Right ventricle myocardium superior (tissue), 1 donor: ENCODE data around the gene PPP2R2C. TPM values are rescaled to one million over a fixed set of nuclear protein-coding genes. Genes with fewer than 3 reads are reported as not detected.

Experiments
- ATAC-seq: fragments of 200-7000 bp; cut with Tn5 transposase; one replicate; pipeline ENCODE4 v1.9.1; 2020; ENCODE audit warnings: mild to moderate bottlenecking; ENCODE audit not compliant: poor library complexity
- DNase-seq: peaks from one replicate; pipeline ENCODE4 v3.0.0-alpha.2; 2020
- intact Hi-C: fragments of 100-400 bp; cut with DNase I; formaldehyde crosslinking; loops from one replicate; pipeline ENCODE4 v1.11.2; 2022
- total RNA-seq: library from RNA; stranded (reverse); fragmentation: NEBNext Ultra II Directional; extraction: Animal tissue kit (Norgen Biotek cat#: 25700); gene quantifications from one replicate; pipeline ENCODE4 v1.2.1, GENCODE V29; 2021
- donor health status: DM: no; HTN: yes; CAD: no; lungs with severe emphysema.

Gene PPP2R2C
- total RNA-seq, 1 donor from 2014 or later = 8.1 TPM

DNA sequence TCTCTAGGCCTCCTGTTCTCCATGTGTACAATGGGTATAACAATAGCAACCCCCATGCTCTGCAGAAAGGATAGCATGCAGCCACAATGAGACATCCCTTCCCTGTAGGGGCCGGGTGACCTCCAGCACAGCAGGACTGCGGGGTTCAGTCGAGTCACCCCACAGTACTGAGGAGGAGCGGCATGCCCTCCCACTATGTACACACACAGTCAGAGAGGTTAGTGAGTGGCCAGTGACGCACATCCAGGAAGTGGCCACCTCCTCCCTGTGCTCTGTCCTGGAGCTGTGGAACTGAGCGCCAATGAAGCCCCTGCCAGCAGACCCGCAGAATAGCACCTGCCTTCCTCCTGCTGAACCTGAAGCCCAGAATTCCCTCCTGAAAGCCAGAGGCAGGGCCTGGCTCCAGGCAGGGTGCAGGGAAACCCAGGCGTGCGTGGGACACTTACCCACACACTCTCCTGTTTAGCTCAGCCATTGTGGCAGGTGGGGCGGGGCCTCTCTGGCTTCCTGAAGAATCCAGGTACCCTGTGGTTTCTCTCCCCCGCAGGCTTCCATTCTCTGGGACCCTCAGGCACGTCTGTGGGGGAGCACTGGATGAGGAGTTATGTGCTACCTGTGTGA lies 152.8 kb downstream of the PPP2R2C start:
- DNase-seq = no peak
- intact Hi-C loops = no loop called here
- ATAC-seq = no peak

DNA sequence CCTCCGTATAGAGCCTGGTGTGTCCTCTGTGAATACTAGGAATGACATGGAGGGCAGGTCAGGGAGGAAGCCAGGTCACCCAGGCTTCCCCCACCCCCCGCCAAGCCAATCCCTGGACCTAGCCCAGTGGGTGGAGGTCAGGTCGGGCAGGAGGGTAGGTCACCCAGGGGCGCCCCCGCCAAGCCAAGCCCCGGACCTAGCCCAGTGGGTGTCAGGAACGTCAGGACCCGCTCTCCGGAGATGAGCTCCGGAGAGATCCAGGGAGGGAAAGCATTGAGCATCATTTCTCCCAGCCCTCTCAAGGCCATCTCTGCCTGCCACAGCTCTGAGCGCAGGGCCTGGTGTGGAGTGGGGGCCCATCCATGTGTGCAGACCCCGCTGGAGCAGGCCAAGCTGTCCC lies 154.2 kb downstream of the PPP2R2C start:
- ATAC-seq (no peak), DNase-seq (no peak)
- intact Hi-C loops = no loop called here

DNA sequence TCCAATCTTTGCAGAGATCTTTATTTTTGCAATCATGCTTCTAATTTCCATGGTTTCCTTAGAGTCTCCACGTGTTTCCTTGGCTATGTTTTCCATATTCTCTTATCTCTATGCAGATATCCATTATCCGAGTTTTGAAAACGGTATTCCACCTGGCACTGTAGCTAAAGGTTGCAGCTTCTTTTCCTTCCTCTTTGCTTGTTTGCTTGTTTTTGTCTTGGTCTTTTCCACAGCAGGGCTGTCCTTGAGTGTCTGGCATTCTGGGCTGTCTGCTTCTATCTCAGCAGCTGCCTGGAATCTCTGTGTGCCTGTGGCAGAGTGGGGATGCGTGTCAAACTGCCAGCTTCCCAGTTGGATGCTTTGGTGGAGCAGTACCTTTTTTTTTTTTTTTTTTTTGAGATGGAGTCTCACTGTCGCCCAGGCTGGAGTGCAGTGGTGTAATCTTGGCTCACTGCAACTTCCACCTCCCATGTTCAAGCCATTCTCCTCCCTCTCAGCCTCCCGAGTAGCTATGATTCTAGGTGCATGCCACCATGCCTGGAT lies 155.9 kb downstream of the PPP2R2C start:
- ATAC-seq (no peak), DNase-seq (no peak)
- intact Hi-C loops = no loop called here

DNA sequence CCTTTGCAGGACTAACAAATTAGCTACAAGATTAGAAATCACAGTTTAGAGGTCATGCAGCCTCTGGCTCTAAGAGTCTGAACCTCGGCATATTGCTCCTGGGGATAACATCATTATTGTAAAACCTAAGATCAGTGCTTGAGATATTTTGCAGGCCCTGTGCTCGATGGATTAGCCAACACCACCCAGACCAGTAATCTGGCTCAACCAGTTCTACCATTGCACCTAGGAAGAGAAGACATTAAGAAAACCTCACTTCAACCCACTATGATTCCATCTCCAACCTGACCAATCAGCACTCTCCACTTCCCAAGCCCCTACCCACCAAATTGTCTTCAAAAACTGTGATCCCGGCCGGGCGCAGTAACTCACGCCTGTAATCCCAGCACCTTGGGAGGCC lies 159.2 kb downstream of the PPP2R2C start:
- ATAC-seq (no peak), DNase-seq (no peak)
- intact Hi-C loops = no loop called here

DNA sequence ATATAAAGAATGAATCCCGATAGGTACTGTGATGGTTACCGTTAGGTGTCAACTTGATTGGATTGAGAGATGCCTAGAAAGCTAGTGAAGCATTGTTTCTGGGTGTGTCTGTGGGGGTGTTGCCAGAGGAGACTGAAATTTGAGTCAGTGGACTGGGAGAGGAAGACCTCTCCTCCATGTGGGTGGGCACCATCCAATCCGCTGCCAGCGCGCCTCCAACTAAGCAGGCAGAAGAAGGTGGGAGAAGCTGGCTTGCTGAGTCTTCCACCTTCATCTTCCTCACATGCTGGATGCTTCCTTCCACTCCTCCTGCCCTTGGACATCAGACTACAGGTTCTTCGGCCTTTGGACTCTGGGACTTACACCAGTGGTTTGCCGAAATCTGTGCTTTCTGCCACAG lies 162.6 kb downstream of the PPP2R2C start:
- ATAC-seq (no peak), DNase-seq (no peak)
- intact Hi-C loops = no loop called here

DNA sequence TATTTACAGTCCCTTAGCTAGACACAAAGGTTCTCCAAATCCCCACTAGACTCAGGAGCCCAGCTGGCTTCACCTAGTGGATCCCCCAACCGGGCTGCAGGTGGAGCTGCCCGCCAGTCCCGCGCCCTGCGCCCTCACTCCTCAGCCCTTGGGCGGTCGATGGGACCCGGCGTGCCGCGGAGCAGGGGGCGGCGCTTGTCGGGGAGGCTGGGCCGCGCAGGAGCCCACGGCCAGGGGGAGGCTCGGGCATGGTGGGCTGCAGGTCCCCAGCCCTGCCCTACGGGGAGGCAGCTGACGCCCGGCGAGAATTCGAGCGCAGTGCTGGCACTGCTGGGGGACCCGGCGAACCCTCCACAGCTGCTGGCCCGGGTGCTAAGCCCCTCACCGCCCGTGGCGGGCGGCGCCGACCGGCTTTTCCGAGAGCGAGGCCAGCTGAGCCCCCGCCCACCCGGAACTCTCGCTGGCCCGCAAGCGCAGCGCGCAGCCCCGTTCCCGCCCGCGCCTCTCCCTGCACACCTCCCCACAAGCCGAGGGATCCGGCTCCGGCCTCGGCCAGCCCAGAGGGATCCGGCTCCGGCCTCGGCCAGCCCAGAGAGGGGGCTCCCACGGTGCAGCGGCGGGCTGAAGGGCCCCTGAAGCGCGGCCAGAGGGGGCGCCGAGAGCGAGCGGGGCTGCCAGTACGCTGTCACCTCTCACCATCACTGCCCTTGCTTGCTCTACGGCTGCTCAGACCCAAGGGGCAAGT lies 163.3 kb downstream of the PPP2R2C start:
- ATAC-seq (peak; percentile 85), DNase-seq (no peak)
- intact Hi-C loops = no loop called here

DNA sequence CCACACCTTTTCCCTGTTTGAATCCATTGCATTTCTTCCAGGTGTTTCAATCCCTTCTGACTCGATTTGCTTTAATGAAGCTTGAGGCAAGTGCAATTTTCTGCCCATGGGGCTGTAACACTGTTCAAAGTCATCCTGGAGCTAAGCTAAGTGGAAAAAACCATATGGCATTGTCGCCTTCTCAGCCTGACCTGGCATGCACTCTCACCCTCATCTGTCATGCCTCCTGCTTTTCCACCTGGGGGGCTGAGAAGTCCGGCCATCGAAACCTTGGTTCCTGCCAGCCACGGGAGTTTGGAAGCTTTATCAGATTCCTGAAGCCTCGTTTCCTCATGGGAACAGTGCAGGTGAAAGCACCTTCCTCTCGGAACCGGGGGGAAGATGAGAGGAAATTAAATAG lies 164.5 kb downstream of the PPP2R2C start:
- DNase-seq (no peak), ATAC-seq (no peak)
- intact Hi-C loops = no loop called here

DNA sequence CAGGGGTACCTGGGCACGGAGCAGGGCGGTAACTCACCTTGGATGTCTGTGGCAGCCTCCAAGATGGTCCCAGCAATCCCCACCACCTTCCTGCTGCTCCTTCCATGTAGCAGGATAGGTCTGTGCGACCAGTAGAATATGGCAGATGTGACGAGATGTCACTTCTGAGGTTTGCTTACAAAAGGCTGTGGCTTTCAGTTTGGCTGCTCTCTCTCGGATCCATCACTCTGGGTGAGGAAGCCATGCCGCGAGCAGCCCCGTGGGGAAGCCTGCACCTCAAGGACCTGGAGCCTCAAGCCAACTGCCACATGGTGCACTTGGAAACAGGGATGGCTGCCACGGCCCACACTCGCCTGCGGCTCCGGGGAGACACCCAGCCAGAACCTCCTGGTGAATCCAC lies 165.2 kb downstream of the PPP2R2C start:
- no peak for DNase-seq
- no peak for ATAC-seq
- intact Hi-C loops = no loop called here

DNA sequence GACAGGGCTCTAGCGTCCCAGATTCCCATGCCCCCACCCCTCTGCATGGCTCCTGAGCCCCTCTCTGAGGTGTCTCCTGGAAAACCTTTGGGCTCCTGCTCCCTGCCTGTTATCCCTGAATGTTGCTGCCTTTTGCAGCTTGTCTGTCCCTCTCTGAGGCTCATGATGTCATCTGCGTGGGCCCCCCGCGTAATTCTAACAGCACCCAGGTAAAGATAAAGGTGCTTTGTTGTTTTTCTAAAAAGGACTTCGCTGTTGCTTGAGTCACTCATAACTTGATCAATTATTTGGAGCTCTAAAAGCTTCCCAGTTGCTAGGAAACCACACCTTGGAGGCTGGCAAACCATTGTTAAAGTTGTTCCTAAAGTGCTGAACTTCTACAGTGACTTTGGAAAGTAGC lies 166.1 kb downstream of the PPP2R2C start:
- ATAC-seq = no peak
- DNase-seq = no peak
- intact Hi-C loops = no loop called here

DNA sequence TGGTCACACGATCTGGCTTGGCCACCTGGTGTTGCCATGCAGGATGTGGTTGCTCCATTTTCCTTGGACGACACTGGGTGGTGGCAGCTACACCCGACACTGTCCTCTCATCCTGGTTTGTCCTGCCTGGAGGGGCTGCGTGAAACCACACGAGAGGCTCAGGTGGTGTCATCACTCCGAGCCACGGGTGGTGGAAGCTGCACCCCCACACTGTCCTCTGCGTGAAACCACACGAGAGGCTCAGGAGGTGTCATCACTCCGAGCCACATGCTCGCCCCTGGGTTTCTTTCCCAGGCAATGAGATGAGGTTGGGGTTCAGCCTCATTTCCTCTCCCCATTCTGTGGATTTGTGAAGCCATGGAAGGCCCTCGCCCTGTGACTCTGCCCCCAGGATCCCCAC lies 168.5 kb downstream of the PPP2R2C start:
- DNase-seq (no peak), ATAC-seq (no peak)

DNA sequence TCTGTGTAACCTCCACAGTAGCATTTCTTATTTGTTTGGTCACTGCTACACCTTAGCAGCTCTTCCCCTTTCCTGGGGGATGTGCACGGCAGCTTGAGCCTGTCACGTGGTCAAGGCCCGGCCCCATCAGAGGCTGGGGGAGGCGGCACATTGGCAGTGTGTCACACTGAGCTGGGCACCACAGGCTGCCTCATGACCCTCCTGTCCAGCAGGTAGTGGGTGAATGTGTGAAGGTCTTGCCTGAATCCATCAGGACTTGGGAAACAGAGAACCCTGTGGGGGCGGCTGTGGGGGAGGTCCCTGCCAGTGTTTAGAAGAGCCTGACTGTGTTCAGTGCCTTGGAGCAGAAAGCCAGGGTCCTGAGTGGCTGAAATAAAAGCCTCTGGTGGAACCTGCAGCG lies 169.5 kb downstream of the PPP2R2C start:
- ATAC-seq = no peak
- DNase-seq = no peak
- intact Hi-C loops = no loop called here

More for the DNA sequence above, 168.5 kb downstream of the PPP2R2C start:
- intact Hi-C loops = no loop called here

DNA sequence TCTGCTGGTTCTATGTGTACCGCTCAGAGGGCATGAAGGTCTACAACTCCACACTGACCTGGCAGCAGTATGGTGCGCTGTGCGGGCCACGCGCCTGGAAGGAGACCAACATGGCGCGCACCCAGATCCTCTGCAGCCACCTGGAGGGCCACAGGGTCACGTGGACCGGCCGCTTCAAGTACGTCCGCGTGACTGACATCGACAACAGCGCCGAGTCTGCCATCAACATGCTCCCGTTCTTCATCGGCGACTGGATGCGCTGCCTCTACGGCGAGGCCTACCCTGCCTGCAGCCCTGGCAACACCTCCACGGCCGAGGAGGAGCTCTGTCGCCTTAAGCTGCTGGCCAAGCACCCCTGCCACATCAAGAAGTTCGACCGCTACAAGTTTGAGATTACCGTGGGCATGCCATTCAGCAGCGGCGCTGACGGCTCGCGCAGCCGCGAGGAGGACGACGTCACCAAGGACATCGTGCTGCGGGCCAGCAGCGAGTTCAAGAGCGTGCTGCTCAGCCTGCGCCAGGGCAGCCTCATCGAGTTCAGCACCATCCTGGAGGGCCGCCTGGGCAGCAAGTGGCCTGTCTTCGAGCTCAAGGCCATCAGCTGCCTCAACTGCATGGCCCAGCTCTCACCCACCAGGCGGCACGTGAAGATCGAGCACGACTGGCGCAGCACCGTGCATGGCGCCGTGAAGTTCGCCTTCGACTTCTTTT lies 170.5 kb downstream of the PPP2R2C start:
- intact Hi-C loops = no loop called here
- DNase-seq (no peak), ATAC-seq (no peak)

DNA sequence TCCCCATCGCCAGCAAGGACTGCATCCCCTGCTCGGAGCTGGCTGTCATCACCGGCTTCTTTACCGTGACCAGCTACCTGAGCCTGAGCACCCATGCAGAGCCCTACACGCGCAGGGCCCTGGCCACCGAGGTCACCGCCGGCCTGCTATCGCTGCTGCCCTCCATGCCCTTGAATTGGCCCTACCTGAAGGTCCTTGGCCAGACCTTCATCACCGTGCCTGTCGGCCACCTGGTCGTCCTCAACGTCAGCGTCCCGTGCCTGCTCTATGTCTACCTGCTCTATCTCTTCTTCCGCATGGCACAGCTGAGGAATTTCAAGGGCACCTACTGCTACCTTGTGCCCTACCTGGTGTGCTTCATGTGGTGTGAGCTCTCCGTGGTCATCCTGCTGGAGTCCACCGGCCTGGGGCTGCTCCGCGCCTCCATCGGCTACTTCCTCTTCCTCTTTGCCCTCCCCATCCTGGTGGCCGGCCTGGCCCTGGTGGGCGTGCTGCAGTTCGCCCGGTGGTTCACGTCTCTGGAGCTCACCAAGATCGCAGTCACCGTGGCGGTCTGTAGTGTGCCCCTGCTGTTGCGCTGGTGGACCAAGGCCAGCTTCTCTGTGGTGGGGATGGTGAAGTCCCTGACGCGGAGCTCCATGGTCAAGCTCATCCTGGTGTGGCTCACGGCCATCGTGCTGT lies 171.2 kb downstream of the PPP2R2C start:
- ATAC-seq = no peak
- DNase-seq = no peak
- intact Hi-C loops = no loop called here

DNA sequence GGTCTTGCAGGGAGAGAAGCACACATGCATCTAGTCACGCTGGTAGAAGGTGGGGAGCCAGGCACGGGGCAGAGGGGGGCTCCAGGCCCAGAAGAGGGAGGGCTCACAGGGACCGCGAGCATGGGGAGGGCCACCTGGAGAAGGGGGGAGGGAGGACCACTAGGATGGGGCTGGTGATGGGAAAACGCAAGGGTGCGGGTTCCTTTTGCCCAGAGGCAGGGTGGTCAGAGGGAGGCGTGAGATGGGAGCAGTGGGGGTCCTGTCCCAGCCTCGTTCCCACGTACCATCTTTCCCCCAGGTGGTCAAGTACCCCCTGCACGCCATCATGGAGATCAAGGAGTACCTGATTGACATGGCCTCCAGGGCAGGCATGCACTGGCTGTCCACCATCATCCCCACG lies 172.1 kb downstream of the PPP2R2C start:
- intact Hi-C loops = no loop called here
- DNase-seq (no peak), ATAC-seq (no peak)

DNA sequence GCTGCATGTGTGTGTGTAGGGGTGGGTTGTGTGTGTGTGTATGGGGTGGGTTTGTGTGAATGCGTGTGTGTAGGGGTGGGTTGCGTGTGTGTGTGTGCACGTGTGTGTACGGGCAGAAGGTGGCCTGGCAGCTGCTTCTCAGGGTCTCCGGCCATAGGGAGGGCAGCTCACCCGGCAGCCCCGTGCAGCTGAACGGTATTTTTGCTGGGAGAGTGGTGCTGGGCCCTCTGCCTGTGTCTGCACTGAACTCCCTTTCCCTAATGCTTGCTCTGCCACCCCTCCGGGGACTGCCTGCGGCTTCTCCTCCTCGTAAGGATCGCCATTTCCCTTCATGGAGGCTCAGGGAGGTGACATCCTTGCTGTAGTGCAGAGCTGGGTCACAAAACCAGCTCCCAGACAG lies 172.5 kb downstream of the PPP2R2C start:
- DNase-seq (no peak), ATAC-seq (no peak)
- intact Hi-C loops = no loop called here

DNA sequence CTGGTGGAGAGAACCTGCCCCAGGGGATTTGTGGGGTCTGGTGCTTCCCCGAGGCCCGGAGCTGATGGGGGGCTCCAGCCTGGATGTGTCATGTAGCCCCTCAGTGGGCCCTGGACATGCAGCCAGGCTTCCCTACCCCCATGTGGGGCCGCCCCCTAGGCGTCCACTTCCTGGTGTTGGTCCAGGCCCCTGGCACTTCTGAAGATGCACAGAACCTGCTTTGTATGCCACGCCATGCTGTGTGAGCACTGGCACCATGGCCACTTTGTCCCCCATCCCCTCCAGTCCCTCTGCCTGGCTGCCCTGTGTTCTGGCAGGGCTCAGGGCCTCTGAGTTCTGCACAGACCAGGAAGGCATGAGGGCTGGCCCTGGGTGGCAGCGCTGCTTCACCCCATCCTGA lies 173.6 kb downstream of the PPP2R2C start:
- ATAC-seq (no peak), DNase-seq (no peak)
- intact Hi-C loops = no loop called here

DNA sequence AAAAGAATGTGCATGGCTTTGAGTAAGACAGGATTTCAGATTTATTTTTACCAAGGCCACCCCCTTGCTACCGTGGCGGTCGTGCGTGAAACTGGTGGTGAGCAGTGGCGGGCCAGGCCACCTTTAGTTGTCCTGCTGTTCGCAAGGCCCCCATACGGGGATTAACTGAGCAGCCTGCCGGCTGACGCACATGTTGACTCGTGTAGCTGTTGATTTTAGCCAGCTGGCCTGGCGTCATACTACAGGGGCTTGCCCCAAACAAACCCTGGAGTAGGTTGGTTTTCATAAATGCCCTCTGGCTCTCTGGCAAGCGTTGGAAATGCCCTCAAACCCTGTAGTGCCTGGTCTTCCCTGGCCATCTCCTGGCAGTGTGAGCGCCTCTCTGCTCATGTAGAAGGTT lies 174.4 kb downstream of the PPP2R2C start:
- no peak for DNase-seq
- intact Hi-C loops = no loop called here
- ATAC-seq = no peak

DNA sequence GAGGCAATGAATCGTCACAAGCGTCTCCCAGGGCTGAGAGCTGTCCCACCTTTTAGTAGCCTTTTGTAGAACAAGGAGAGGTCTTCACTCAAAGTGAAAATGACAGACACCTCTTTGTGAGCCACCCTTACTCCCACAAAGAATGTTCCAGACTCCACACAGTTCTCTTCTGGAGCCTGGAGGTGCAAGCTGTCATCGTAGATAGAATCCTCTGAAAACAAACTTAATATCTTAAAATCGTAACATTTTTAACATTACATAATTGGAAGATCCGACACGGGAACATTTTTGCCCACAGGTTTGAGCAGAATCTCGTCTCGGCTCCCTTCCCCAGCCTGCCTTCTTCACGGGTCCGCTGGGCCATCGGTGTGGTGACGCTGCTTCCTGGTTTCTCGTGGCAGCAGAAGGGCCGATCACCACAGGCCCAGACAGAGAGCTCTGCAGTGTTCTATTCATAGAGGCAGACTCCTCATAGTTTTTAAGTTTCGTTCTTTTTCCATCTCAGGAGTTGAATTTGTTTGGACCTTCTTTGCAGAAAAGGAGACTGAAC lies 175.1 kb downstream of the PPP2R2C start:
- DNase-seq = no peak
- no peak for ATAC-seq
- intact Hi-C loops = no loop called here

DNA sequence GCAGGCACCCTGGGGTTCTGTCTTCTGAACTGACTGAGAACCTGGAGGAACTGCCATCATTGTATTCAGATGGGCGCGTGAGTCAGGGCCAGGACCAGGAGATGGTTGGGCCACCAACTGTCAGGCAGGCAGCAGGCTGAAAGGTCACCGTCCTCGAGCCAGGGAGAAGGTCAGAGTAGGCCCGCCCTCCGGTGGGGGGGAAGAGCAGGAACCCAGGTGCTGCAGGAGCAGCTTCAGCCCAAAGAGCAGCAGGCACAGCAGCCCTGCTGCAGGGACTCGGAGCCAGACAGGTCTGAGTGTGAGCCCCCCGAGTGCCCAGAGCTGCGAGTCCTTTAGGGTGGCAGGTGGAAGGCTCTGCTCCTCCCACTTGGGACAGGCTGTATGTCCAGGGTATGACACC lies 176.4 kb downstream of the PPP2R2C start:
- intact Hi-C loops = no loop called here
- ATAC-seq (no peak), DNase-seq (no peak)
